Spleen (tissue), 7 donors: Measurements from ENCODE around the gene FBXW7.

ENCODE experiments used
- CTCF ChIP-seq, 11 experiments: fragments of 200-600 bp in 7 of 11; fragments of 450-650 bp in 4 of 11; sonication (generic) in 4 of 11; IDR thresholded peaks in 8 of 11; conservative IDR thresholded peaks in 3 of 11; 1 replicate in 7 of 11; 2 replicates in 4 of 11; pipeline versions ENCODE4 v1.4.0 to v1.8.0; 2016 to 2021; ENCODE audit warnings: antibody characterized with exemption in 11 of 11, inconsistent platforms in 4 of 11, mild to moderate bottlenecking in 1 of 11
- POLR2A ChIP-seq, 3 donors: fragments of 450-650 bp; IDR thresholded peaks; one replicate each; pipeline ENCODE4 v1.5.1; 2017; ENCODE audit warnings: antibody characterized with exemption in 3 of 3, mild to moderate bottlenecking in 1 of 3
- donor health status: DM: no; HTN: no; CAD: no; lungs with moderate emphysema.
- donor health status: DM: no; HTN: no; CAD: no.
- donor health status: DM: no; HTN: no; CAD: no.

- no peak for TF ChIP-seq CTCF (IDR thresholded peaks at IDR 0.05 in 8 of 11, conservative IDR thresholded peaks at IDR 0.05 in 3 of 11)
- no peak for TF ChIP-seq POLR2A (IDR thresholded peaks at IDR 0.05)
Measured at GRCh38 chr4:152364383-152364782, 171.5 kb downstream of the FBXW7 start.
